ENCODE results near the gene BCAP29.

Gene BCAP29

GRCh38 chr7:107609811-107610261 lies 29.8 kb downstream of the BCAP29 start:
- no peak for DNase-seq (ENCODE audit: extremely low read depth, low read depth)
- TF ChIP-seq CTCF (IDR thresholded peaks at IDR 0.05; ENCODE audit: low read depth, low read length), result no peak

GRCh38 chr7:107610323-107610722 lies 30.3 kb downstream of the BCAP29 start:
- no peak for DNase-seq (ENCODE audit: extremely low read depth, low read depth)
- TF ChIP-seq CTCF (IDR thresholded peaks at IDR 0.05; ENCODE audit: low read depth, low read length), result no peak

- DNase-seq (ENCODE audit: extremely low read depth, low read depth), result no peak
- TF ChIP-seq CTCF (IDR thresholded peaks at IDR 0.05; ENCODE audit: low read depth, low read length), result no peak
These were observed 33.4 kb downstream of the BCAP29 start for GRCh38 chr7:107613439-107613838.

GRCh38 chr7:107613948-107614347 lies 33.9 kb downstream of the BCAP29 start:
- no peak for TF ChIP-seq CTCF (IDR thresholded peaks at IDR 0.05; ENCODE audit: low read depth, low read length)
- DNase-seq (ENCODE audit: extremely low read depth, low read depth), result no peak

- DNase-seq (ENCODE audit: extremely low read depth, low read depth), result no peak
- TF ChIP-seq CTCF (IDR thresholded peaks at IDR 0.05; ENCODE audit: low read depth, low read length), result no peak
These were observed 34.4 kb downstream of the BCAP29 start for GRCh38 chr7:107614425-107614824.

- no peak for TF ChIP-seq CTCF (IDR thresholded peaks at IDR 0.05; ENCODE audit: low read depth, low read length)
- DNase-seq (ENCODE audit: extremely low read depth, low read depth), result no peak
These were observed 36.0 kb downstream of the BCAP29 start for GRCh38 chr7:107615910-107616680.

- peak; percentile 11 for DNase-seq (ENCODE audit: extremely low read depth, low read depth)
- TF ChIP-seq CTCF (IDR thresholded peaks at IDR 0.05; ENCODE audit: low read depth, low read length), result no peak
These were observed 42.4 kb downstream of the BCAP29 start for GRCh38 chr7:107622429-107622828.

Measured in AG09319 (cell line).